A549 treated with RU486 at 1 μM for 4 hours (cell line): ENCODE measurements around the gene FLAD1. TPM values are rescaled to one million over a fixed set of nuclear protein-coding genes. Genes with fewer than 3 reads are reported as not detected.

Experiments
- total RNA-seq: library from RNA; stranded (reverse); fragments of 200-300 nt; extraction: Qiagen RNA extraction; gene quantifications from 5 replicates; pipeline ENCODE4 v1.2.3, GENCODE V29; 2022; ENCODE audit warnings: low read depth

FLAD1 gene
- 33.1 to 53.6 TPM (median 42.5 TPM) in 5 replicates for total RNA-seq

GRCh38 chr1:154982897-154983648, at the start of gene FLAD1:
Gene FLAD1, plus strand, starts transcription at chr1:154983344. Its CDS starts 351 bp downstream, at chr1:154983695.

GRCh38 chr1:154936555-154937084, 46.5 kb upstream of the FLAD1 start, which contains the start of gene PMVK:
Gene PMVK, minus strand, starts transcription at chr1:154936719. Its CDS starts 34 bp downstream, at chr1:154936685.

GRCh38 chr1:154955718-154956543, 27.2 kb upstream of the FLAD1 start, which contains the start of gene PBXIP1:
Gene PBXIP1, minus strand, starts transcription at chr1:154956099. Its CDS starts 2,378 bp downstream, at chr1:154953721.

GRCh38 chr1:154961207-154962155, 21.7 kb upstream of the FLAD1 start, which contains the start of gene PYGO2:
Gene PYGO2, minus strand, starts transcription at chr1:154961782. Its CDS starts 206 bp downstream, at chr1:154961576.

GRCh38 chr1:154970631-154971340, 12.4 kb upstream of the FLAD1 start, which contains the start of gene SHC1:
Gene SHC1, minus strand, starts transcription at chr1:154970747. Its CDS starts 221 bp downstream, at chr1:154970526.

GRCh38 chr1:154974102-154974807, 8.9 kb upstream of the FLAD1 start, which contains the start of gene CKS1B:
Gene CKS1B, plus strand, starts transcription at chr1:154974681. Its CDS starts 65 bp downstream, at chr1:154974746.

GRCh38 chr1:154993572-154994268, 10.6 kb downstream of the FLAD1 start, which contains the start of gene LENEP:
Gene LENEP, plus strand, starts transcription at chr1:154993586. Its CDS starts 22 bp downstream, at chr1:154993608.

GRCh38 chr1:155002464-155003226, 19.5 kb downstream of the FLAD1 start, which contains the start of gene ZBTB7B:
Gene ZBTB7B, plus strand, starts transcription at chr1:155002802. Its CDS starts 11,859 bp downstream, at chr1:155014661.

GRCh38 chr1:155033524-155033923, 50.4 kb downstream of the FLAD1 start, which contains the start of the genes DCST1 and DCST2:
Gene DCST1, plus strand, starts transcription at chr1:155033824. Its CDS starts 213 bp downstream, at chr1:155034037.
Gene DCST2, minus strand, starts transcription at chr1:155033781. Its CDS starts 80 bp downstream, at chr1:155033701.

Other genes starting within 250 kb of the FLAD1 start
- gene KCNN3, start 113.1 kb upstream of the FLAD1 start, total RNA-seq, result 0.02 to 0.08 TPM (median 0.06 TPM) in 5 replicates
- gene PMVK, start 46.6 kb upstream of the FLAD1 start, total RNA-seq, result 34.6 to 44.3 TPM (median 42.0 TPM) in 5 replicates
- 11.8 to 16.5 TPM (median 14.4 TPM) in 5 replicates for gene PBXIP1, start 27.2 kb upstream of the FLAD1 start, total RNA-seq
- 19.5 to 24.1 TPM (median 22.6 TPM) in 5 replicates for gene PYGO2, start 21.6 kb upstream of the FLAD1 start, total RNA-seq
- gene SHC1, start 12.6 kb upstream of the FLAD1 start, total RNA-seq, result 128 to 150 TPM (median 144 TPM) in 5 replicates
- 325 to 385 TPM (median 338 TPM) in 5 replicates for gene CKS1B, start 8.7 kb upstream of the FLAD1 start, total RNA-seq
- gene LENEP, start 10.2 kb downstream of the FLAD1 start, total RNA-seq, result not detected in 5 replicates
- 18.9 to 28.7 TPM (median 22.3 TPM) in 5 replicates for gene ZBTB7B, start 19.5 kb downstream of the FLAD1 start, total RNA-seq
- gene DCST2, start 50.4 kb downstream of the FLAD1 start, total RNA-seq, result 0.08 to 0.67 TPM (median 0.45 TPM) in 5 replicates
- gene DCST1, start 50.5 kb downstream of the FLAD1 start, total RNA-seq, result not detected in 5 replicates
- 52.7 to 85.0 TPM (median 72.2 TPM) in 5 replicates for gene ADAM15, start 68.0 kb downstream of the FLAD1 start, total RNA-seq
- gene EFNA4, start 80.4 kb downstream of the FLAD1 start, total RNA-seq, result 7.2 to 9.3 TPM (median 7.9 TPM) in 5 replicates
- gene EFNA3, start 95.5 kb downstream of the FLAD1 start, total RNA-seq, result 3.0 to 5.4 TPM (median 3.9 TPM) in 5 replicates
- gene EFNA1, start 144.5 kb downstream of the FLAD1 start, total RNA-seq, result 34.4 to 48.7 TPM (median 37.8 TPM) in 5 replicates
- 33.6 to 37.6 TPM (median 35.3 TPM) in 5 replicates for gene SLC50A1, start 152.5 kb downstream of the FLAD1 start, total RNA-seq
- gene DPM3, start 157.2 kb downstream of the FLAD1 start, total RNA-seq, result 64.1 to 107 TPM (median 94.9 TPM) in 5 replicates
- gene KRTCAP2, start 190.0 kb downstream of the FLAD1 start, total RNA-seq, result 193 to 252 TPM (median 242 TPM) in 5 replicates
- 1.1 to 2.2 TPM (median 1.4 TPM) in 5 replicates for gene TRIM46, start 190.5 kb downstream of the FLAD1 start, total RNA-seq
- gene THBS3, start 224.6 kb downstream of the FLAD1 start, total RNA-seq, result 5.5 to 10.3 TPM (median 7.8 TPM) in 5 replicates
- 61.2 to 76.7 TPM (median 74.1 TPM) in 5 replicates for gene MTX1, start 225.4 kb downstream of the FLAD1 start, total RNA-seq